GM18519 (cell line): Measurements from ENCODE around the gene ATG7.

Source experiments
- ATAC-seq: cut with Tn5 transposase; IDR thresholded peaks from one replicate; pipeline ENCODE4 v1.9.1; 2021; ENCODE audit warnings: mild to moderate bottlenecking, moderate library complexity; ENCODE audit not compliant: unreplicated experiment, low FRiP score

The ATG7 gene

DNA sequence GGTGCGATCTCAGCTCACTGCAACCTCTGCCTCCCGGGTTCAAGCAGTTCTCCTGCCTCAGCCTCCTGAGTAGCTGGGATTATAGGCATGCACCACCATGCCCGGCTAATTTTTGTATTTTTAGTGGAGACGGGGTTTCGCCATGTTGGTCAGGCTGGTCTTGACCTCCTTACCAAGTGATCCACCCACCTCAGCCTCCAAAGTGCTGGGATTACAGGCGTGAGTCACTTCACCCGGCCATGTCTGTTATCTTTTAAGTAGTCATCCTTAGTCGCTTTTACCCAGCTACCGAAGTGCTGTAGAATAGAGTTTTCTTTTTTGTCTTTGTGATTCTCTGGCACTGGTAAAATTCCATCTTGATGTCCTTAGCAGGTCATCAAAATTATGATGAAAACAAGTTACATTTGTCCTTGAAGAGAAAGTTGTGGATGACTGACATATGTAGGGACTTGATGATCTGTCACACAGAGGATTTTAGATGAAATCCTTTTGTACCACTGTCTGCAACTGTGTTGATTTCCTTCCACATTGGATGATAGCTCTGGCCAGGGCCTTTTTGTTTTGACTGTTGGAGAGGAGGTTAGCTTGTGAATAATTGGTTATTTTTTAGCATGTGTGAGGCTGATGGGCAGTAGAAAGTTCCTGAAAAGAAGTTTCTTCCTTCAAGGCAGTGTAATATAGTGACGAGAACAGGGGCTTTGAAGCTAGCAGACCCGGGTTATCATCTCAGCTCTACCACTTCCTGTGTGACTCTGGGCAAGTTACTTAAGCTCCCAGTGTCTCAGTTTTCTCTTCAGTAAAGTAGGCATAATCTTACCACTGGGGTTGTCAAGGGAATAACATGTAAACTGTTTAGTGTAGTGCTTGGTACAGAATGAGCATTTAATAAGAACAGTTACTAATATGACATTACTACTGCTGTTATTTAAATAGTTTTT lies 18.8 kb downstream of the ATG7 start:
- ATAC-seq: no peak

DNA sequence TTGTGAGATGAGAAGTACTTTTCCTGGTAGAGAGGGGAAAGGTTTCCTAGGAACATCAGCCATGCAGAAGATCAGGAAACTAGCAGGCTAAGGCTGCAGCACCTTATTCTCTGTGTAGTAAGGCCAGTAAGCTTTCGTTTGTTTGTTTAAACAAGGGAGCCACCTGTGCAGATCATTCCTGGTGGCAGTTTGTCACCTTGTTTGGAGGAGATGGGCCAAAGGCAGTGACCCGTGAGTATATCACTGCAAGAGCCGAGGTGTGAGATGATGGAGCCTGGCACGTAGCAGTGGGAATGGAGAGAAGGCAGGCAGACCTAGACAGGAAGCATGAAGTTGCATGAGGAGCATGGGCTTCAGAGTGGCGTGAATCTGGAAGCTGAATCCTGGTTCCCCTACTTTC lies 19.6 kb downstream of the ATG7 start:
- ATAC-seq: no peak

DNA sequence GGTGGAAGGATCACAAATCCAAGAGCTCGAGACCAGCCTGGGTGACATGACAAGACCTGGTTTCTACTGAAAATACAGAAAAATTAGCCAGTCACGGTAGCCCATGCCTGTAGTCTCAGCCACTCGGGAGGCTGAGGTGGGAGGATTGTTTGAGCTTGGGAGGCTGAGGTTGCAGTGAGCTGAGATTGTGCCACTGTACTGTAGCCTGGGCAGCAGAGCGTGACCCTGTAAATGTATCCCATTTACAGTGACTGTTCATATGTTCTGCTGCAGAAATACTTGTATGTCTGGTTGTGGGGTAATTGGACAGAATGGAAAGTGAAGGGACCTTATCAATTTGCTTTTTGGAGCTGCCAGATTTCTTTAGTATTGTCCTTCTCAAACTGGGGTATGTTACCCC lies 24.9 kb downstream of the ATG7 start:
- no peak for ATAC-seq

DNA sequence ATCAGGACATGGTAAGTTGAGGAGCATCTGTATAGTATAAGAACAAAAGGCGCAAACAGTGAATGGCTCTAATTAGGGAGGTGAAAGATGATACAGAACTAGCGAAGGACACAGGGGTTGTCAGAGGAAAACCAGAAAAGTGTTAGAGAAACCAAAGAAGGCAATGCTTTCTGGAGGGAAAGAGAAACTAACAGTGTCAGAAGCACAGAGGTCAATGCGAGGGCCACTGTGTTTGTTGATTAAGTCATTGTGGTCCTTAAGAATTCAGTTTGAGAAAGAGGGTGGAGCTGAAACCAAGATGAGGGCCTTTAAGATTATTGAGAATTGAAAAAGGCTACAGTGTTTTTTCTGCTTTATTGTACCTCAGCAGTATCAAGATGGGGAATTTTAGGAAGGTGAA lies 28.8 kb downstream of the ATG7 start:
- peak; percentile 67 for ATAC-seq

DNA sequence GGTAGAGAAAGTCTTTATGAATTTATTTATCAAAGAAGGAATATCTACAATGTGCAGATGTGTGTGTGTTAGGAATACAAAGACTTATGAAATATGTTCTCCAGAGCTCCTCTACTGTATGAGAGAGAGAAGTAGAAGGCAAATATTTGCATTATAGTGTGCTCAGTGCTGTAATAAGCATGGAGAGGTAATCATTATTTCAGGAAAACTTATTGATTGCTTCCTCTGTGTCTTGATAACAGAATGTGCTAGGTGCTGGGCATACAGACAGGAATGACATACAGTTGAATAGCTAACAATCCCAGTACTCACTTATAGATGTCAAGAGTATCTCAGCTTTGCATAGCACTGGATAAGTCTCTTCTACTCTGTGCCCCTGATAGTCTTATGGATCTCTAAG lies 30.2 kb downstream of the ATG7 start:
- ATAC-seq: no peak

DNA sequence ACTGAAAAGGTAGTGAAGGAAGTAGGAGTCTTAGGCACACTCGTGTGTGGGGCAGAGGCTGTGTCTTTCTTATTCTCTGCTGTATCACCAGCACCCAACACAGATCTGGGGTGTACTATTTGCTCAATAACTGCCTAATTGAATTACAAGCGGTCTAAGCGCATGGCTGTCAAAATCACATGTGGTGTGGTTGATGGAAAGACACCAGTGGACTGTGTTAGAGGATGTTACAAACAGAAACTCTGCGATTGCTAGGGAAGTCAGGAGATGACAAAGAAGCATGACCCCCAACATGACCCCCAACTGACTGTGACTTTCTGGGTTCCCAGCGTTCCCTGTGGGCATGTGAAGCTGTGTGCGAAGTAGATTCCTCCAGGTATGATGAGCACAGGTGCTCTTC lies 32.0 kb downstream of the ATG7 start:
- no peak for ATAC-seq

DNA sequence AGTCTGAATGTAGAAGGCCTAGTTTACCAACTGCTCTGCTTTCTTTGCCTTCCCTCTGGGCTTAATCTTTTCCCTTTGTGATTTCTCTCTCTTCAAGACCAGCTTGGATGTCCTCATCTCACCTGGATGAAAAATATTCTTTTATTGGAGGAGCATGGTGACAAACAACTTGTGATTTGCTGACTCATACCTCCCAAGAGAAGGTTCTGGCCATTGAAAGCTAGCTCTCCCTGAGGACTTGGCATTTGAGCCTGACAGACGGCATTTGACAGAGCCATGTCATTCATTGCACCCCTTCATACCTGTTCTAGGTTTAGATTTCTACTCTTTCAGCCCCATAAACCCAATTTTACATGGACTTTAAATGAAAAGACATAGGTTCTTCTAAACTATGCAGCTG lies 33.3 kb downstream of the ATG7 start:
- no peak for ATAC-seq

DNA sequence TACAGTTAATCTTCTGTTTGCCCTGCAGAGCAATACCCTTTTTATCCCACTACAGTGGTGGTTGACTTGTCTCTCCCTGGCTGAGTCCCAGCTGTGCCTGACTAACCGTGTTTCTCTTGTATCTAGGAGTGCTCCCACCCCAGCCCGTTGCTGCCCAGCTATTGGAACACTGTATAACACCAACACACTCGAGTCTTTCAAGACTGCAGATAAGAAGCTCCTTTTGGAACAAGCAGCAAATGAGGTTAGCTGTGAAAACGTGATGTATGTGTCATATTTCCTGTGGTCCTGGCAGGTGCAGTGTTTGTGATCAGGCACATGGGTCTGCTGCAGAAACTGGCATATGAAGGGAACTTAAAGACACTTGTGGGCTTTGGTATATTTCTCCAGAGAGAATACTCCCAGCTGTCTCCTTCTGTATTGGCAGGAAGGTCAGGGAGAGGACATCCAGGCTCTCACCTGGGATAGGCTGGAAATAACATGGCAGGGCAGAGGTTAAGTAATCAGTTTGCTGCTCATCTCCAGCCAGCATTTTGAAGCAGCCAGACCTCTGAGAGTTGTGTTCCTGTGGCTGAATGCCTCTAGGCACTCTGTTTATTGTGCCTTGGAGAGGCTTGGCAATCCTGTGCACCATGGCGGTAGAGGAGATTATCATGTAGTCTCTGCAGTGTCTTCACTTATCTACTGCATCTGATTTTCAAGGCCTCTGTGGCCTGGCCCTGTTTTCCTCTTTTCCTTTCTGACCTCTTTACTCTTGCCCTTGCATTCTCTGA lies 34.8 kb downstream of the ATG7 start:
- no peak for ATAC-seq

DNA sequence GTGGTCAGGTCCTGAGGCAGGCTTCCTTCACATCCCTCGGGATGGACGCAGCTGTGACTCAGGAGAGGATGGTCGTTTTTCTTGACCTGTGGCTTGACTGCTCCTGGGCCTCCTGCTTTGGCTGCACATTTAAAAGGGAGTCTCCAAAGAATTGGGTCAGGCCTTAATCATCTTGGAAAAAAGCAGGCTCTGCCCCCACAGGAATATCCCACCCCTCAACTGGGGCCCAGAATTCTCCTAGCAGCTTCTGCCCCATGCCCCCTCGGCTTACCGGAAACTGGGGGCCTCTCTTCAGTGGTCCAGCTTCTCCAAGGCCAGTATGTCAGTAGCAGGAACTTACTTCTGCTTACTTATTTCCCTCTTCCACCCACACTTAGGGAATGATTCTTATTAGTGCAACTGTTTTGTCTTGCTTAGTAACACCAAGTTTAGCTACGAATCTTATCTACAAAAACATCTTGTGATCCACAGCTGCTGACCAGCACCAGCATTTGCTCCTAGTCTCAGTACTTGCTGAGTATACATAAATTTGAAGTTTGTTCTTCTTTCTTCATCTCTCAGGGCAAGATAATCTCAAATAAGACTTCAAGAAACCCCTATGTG lies 35.7 kb downstream of the ATG7 start:
- ATAC-seq: no peak

DNA sequence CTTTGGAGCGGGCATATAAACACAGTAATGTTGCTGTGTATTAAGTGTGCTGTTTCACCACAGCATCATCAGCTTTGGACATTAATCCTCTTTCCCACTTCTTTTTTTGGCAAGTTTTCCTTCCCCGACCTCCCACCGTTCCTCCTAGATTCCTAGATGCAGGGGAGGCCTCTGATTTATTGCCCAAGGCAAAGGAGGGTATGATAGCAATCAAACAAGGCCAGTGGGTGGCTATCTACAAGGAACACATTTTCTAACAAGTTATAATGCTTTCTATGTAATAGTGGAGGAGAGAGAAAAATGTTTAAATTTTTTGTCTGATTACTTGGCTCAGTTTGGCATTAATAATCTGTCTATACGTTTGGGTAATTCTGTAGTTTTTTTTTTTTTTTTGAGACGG lies 38.1 kb downstream of the ATG7 start:
- ATAC-seq: no peak

DNA sequence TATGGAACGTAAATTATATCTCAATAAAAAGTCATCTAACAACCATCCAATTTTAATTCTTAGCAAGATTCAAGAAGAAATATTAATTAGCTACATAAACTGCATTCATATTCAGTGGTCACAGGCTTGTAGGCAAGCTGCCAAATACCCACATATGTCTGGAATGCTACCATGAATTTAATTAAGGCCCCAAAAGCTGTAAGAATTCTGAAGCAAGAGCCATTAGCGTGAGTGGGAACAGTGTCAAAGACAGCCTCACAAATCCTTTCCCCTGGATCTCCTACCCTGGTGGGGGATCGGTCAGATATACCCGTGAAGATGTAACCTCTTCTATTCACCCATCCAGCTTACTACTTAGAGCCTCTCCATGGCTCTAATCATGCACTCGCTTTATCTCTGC lies 40.0 kb downstream of the ATG7 start:
- no peak for ATAC-seq

DNA sequence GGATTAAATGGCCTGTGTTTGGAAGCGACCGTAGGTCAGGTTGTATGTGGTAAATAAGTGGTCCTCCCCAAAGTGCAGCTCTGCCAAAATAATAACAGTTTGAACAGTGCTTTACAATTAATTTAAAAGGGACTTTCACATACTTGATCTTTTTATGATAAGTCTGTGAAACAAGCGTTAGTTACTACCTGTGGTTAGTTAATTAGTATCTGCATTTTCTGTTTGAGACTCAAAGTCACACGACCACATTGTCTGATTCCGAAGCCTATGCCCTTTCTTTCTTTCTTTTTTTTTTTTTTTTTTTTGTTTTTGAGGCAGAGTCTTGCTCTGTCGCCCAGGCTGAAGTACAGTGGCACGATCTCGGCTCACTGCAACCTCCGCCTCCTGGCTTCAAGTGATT lies 45.1 kb downstream of the ATG7 start:
- no peak for ATAC-seq

DNA sequence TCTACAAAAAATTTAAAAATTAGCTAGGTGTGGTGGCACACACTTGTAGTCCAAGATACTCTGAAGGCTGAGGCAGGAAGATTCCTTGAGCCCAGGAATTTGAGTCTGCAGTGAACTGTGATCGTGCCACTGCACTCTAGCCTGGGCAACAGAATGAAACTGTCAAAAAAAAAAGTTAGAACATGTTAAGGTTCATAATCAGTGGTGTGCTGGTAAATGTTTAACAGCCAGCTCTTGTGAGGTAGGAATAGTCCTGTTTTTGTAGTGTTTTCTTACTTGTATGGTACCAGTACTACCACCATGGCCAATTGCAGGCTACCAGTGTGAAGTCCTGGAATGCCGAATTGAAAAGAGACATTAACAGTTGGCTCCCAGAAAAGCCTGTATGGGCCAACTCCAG lies 50.7 kb downstream of the ATG7 start:
- ATAC-seq: no peak

DNA sequence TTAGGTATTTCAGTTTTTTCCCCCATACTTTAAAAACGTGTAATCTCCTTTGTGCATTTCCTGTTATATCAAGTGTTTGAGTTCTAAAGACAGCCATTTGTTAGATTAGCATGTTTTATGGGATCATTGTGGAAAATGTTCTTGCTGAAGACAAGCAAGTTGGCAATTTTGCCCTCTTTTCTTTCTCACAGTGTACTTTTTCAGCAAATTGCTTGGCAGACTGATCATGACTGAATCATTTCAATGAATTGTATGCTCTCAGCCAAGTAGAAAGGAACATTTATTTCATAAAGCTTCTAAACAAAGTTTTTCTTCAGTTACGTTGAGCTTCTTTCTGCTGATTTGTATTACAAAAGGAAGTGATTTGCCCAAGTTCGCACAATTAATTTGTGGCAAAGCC lies 51.6 kb downstream of the ATG7 start:
- ATAC-seq: no peak

DNA sequence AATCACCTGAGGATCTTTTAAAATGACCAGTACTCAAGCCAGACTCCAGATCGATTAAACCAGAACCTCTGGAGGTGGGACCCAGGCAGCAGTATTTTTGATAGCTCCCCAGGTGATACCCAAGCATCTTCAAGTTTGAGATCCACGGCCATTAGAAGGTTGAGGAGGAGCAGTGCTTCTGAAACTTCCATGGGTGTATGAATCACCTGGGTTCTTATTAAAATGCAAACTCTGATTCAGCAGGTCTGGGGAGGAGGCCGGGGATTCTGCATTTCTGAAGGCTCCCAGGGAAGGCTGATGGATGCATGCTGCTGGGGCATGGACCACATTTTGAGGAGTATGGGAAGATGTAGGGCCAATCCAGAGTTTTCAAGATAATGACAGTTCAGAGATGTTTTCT lies 55.4 kb downstream of the ATG7 start:
- ATAC-seq: no peak

DNA sequence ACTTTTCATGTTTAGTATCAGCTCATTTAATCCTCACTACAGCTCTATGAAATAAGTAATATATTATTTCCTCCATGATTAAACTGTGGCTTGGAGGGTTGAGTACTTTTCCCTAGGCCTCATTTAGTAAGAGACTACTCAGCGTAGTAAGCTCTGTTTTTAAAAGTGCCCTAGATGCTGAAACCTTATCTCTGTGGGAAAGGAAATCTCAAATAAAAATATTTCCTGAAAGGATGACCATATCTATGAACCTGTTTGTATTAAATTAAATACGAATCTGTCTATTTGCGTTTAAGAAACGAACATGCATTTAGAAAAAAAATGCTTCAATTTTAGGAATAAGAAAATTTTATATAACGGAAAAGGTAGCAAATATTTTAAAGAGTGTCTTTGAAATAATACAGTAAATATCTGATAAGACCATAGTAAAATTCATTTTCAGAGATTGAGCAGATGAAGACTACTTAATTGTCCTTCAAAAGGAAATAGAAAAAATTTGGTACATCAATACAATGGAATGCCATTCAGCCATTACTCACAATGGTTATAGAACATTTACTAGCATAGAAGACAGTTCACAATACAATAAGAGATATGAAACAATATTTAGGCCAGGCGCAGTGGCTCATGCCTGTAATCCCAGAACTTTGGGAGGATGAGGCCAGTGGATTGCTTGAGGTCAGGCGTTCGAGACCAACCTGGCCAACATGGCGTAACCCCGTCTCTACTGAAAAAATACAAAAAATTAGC lies 56.2 kb downstream of the ATG7 start:
- no peak for ATAC-seq

DNA sequence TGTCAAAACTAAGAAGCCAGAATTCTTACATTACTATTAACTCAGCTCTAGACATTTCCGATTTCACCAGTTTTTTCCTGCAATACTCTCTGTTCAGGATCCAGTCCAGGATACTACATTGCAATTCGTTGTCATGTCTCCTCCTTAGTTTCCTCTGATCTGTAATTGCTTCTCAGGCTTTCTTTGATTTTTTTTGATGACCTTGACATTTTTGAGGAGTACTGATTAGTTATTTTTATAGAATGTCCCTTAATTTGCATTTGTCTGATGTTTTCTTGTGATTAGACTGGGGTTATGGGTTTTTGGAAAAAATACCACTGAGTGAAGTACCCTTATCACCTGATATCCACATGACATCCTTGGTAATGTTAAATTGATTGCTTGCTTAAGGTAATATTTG lies 57.6 kb downstream of the ATG7 start:
- no peak for ATAC-seq

DNA sequence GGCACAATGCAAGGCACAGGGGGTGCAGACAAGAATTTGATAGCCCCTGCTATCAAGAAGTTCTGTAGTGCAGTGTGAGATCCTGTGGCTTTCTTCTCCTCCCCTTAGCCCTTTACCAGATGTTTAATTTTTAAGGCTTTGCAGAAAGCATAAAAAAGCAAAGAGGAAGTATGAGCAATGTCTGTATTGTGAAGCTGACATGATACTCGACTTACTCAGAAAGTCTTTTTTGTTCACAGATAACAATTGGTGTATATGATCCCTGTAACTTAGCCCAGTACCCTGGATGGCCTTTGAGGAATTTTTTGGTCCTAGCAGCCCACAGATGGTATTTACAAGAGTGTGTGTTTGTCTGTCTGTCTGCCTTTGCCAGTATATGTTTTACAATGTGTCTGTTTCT lies 58.9 kb downstream of the ATG7 start:
- no peak for ATAC-seq

DNA sequence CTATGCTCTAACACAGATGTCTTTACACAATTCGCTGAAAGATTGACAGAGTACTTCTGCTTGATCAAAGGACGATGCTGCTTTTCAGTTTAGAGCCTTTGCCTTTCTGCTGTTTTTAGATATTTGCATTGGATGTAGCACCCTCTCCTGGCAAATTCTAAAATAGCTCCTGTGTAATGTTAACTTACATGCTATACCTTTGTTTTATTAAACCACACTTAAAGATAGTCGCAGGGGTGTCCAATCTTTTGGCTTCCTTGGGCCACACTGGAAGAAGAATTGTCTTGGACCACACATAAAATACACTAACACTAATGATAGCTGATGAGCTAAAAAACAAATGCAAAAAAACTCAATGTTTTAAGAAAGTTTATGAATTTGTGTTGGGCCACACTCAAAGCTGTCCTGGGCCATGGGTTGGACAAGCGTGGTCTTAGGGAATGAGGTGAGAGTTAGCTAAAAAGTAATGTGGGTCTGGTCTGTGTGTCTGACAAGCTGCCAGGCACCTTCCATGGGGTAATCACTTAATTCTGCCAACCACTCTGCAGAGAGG lies 62.9 kb downstream of the ATG7 start:
- ATAC-seq: no peak

DNA sequence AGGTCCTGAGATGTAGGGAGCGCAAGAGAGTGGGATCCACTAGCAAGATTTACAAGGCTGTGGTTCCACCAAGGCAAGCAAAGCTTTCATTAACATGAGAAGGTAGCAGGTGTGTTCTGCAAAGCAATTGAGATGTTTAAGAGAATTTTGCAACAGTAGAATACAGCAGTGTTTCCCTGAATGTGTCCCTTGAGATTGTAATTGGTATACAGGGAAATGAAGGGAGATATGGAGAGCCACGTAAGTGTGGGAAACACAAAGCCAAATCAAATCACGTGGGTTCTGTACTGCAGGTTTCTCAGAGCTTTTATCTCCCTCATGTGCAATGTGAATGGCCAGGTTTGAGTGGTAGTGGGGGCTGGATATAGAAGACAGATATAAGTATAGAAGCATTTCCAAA lies 67.3 kb downstream of the ATG7 start:
- ATAC-seq: no peak
